ENCODE data around the gene MIPOL1. TPM values are rescaled to one million over a fixed set of nuclear protein-coding genes. Genes with fewer than 3 reads are reported as not detected.

MIPOL1 gene
- total RNA-seq, 6 experiments from 2014 or later: 3.0 to 5.7 (median 4.0) TPM

GRCh38 chr14:37254411-37254947, 56.7 kb downstream of the MIPOL1 start:
- intact Hi-C loops (cut with DNase I): no loop called here
- TF ChIP-seq POLR2A (IDR thresholded peaks at IDR 0.05): no peak
- no peak for TF ChIP-seq CTCF (IDR thresholded peaks at IDR 0.05)
- 66% methylated on average over 3 of the region's 3 CpGs for WGBS (ENCODE audit: insufficient coverage, low coverage, low lambda C conversion rate, missing lambda C conversion rate)
- Histone ChIP-seq H3K36me3 (no peaks in the 10 kb centered on the region), H3K4me1 (peaks cover 0 to 28% (median 4%) of the 10 kb centered on the region in 4 donors), H3K27me3 (no peaks in the 10 kb centered on the region), H3K27ac (no peak overlapping the region), H3K4me3 (no peak overlapping the region), H3K9me3 (no peaks in the 10 kb centered on the region)
- ATAC-seq: no peak
- DNase-seq: no peak

- H3K4me1 ChIP-seq: peaks cover 0 to 8% (median 2%) of the 10 kb centered on the region in 4 donors
- intact Hi-C loops (cut with DNase I): no loop called here
- no peak overlapping the region for H3K27ac ChIP-seq
- 71% methylated on average over 5 of the region's 5 CpGs for WGBS (ENCODE audit: insufficient coverage, low coverage, low lambda C conversion rate, missing lambda C conversion rate)
- no peaks in the 10 kb centered on the region for H3K9me3 ChIP-seq
- H3K27me3 ChIP-seq: no peaks in the 10 kb centered on the region
- ATAC-seq (no peak), DNase-seq (no peak)
- H3K4me3 ChIP-seq: no peak overlapping the region
- H3K36me3 ChIP-seq: no peaks in the 10 kb centered on the region
- TF ChIP-seq POLR2A (IDR thresholded peaks at IDR 0.05) (no peak), CTCF (IDR thresholded peaks at IDR 0.05) (no peak)
Observed at GRCh38 chr14:37257501-37258070, 59.8 kb downstream of the MIPOL1 start.

GRCh38 chr14:37262649-37263048, 64.9 kb downstream of the MIPOL1 start:
- ATAC-seq (peak in 2 of 4 donors; percentile 20 to 22), DNase-seq (no peak)
- Histone ChIP-seq H3K27ac (no peak overlapping the region), H3K9me3 (no peaks in the 10 kb centered on the region), H3K36me3 (no peaks in the 10 kb centered on the region), H3K4me3 (no peak overlapping the region), H3K27me3 (no peaks in the 10 kb centered on the region), H3K4me1 (peaks cover 0 to 8% (median 0%) of the 10 kb centered on the region in 4 donors)
- 57% methylated on average over 2 of the region's 2 CpGs for WGBS (ENCODE audit: insufficient coverage, low coverage, low lambda C conversion rate, missing lambda C conversion rate)
- TF ChIP-seq CTCF (IDR thresholded peaks at IDR 0.05) (no peak), POLR2A (IDR thresholded peaks at IDR 0.05) (no peak)
- intact Hi-C loops (cut with DNase I): no loop called here

DNA sequence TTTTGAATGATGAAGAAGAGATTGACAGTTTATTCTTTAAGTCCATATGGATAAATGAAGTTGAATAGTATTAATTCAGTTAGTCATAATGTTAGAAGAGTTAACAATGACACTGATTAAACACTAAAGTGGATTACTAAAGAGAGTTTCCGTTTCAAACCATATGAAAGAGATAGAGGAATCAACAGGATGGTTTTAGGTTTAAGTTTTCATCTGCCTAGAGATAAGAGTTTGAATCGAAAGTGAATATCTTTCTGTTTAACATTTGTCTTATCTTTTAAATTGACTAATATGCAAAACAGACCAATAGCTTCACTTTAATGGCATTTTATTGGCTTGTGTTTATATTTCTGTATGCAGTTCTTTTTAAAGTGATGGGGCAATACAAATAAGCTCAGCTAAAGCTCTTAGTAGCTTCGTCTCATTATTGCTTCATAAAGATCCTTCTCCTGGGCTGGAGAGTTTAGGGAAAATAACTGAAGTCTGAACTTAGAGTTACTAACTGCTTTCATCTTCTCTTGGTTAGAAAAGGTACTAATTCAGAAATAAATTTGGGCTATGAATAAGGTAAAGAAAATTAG, 66.0 kb downstream of the MIPOL1 start:
- H3K27me3 ChIP-seq: no peaks in the 10 kb centered on the region
- ATAC-seq: peak in 3 of 4 donors; percentile 17 to 81 (median 42)
- no peak overlapping the region for H3K4me3 ChIP-seq

More for the DNA sequence above, 66.0 kb downstream of the MIPOL1 start:
- Histone ChIP-seq H3K4me1 (peaks cover 0 to 8% (median 0%) of the 10 kb centered on the region in 4 donors), H3K9me3 (no peaks in the 10 kb centered on the region), H3K27ac (no peak overlapping the region), H3K36me3 (no peaks in the 10 kb centered on the region)
- intact Hi-C loops (cut with DNase I): no loop called here
- DNase-seq: no peak
- WGBS (ENCODE audit: insufficient coverage, low coverage, low lambda C conversion rate, missing lambda C conversion rate): 29% methylated on average over 3 of the region's 3 CpGs
- TF ChIP-seq POLR2A (IDR thresholded peaks at IDR 0.05) (no peak), CTCF (IDR thresholded peaks at IDR 0.05) (no peak)
